ENCODE results near the gene XXYLT1. TPM values are rescaled to one million over a fixed set of nuclear protein-coding genes. Genes with fewer than 3 reads are reported as not detected.

XXYLT1 gene
- total and polyA plus RNA-seq, 9 of the 15 experiments (the other 6 are each of a cell fraction or from before 2014, with no cell fraction given) = 1.9 to 18.9 (median 15.0) TPM

GRCh38 chr3:195159117-195159813, 111.7 kb downstream of the XXYLT1 start (continued):
- TF ChIP-seq E2F8 (IDR thresholded peaks at IDR 0.05; ENCODE audit: low read depth, partially characterized antibody) = no peak
- no peak for TF ChIP-seq DPF2 (IDR thresholded peaks at IDR 0.05)
- peak; percentile 92 for TF ChIP-seq BCOR (IDR thresholded peaks at IDR 0.05)
- TF ChIP-seq ZNF354B (CRISPR knock-in tag; IDR thresholded peaks at IDR 0.05) = no peak
- TF ChIP-seq SREBF1 (IDR thresholded peaks at IDR 0.05; ENCODE audit: borderline replicate concordance, low read depth, low read length) = no peak
- no peak for TF ChIP-seq RHOXF2B (CRISPR knock-in tag; conservative IDR thresholded peaks at IDR 0.05)
- TF ChIP-seq ZBTB40 (IDR thresholded peaks at IDR 0.05) = no peak
- TF ChIP-seq ZBTB40 (CRISPR knock-in tag; IDR thresholded peaks at IDR 0.05) = no peak
- TF ChIP-seq CCAR2 (IDR thresholded peaks at IDR 0.05; ENCODE audit: low read depth, low read length) = no peak
- no peak for TF ChIP-seq CEBPG (CRISPR knock-in tag; IDR thresholded peaks at IDR 0.05)
- no peak for TF ChIP-seq CEBPG (tag; conservative IDR thresholded peaks at IDR 0.05 in 1 of 2, IDR thresholded peaks at IDR 0.05 in 1 of 2)
- no peak for TF ChIP-seq ZNF445 (CRISPR knock-in tag; IDR thresholded peaks at IDR 0.05; ENCODE audit: low read depth)
- TF ChIP-seq ZNF449 (CRISPR knock-in tag; IDR thresholded peaks at IDR 0.05) = no peak
- no peak for TF ChIP-seq SP1 (CRISPR knock-in tag; IDR thresholded peaks at IDR 0.05)
- TF ChIP-seq PCBP1 (IDR thresholded peaks at IDR 0.05; ENCODE audit: low read depth, low read length, poor library complexity, severe bottlenecking) = no peak
- peak; percentile 62; the same call in 1 of the 2 replicates for TF ChIP-seq SMARCA5 (IDR thresholded peaks at IDR 0.05)

Measured in K562 (cell line).